Measurements from ENCODE around the gene SLC22A12. TPM values are rescaled to one million over a fixed set of nuclear protein-coding genes. Genes with fewer than 3 reads are reported as not detected.

SLC22A12 gene
- polyA plus RNA-seq, 1 donor from 2014 or later, result not detected

DNA sequence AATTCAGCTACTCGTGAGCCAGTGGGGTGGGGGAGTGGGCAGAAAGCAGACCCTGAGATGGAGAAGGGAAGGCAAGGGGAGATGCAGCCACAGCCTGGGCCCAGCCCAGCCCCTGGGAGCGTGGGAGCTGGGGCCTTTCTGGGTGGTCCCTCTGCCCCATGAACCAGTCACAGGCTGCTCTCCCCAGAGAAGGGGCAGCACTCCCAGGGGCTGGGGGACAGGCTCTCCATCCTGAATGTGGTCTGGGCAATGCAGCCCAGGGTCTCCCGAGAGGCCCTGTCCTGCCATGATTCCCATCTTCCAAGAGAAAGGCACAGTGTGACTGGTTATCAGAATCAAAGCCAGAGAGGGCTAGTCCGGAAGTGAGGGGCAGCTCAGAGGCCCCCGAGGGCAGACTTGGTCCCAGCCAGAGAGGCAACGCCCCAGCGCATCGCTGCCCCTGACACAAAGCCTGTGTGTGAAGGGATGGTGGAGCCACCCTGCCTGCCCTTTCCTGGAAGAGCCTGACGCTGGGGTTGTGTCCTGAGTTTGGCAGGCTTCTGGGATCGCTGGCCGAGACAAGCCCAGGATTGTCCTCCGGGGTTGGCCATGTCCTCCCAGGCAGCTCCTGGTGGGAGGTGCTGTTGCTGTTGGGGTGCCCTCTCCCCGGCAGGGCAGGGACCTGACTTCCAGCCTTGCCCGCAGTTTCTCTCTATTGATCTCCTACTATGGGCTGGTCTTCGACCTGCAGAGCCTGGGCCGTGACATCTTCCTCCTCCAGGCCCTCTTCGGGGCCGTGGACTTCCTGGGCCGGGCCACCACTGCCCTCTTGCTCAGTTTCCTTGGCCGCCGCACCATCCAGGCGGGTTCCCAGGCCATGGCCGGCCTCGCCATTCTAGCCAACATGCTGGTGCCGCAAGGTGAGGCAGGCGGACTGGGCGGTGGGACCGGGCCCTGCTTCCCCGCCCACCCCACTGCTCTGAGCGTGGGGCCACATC lies 23.8 kb upstream of the SLC22A12 start:
- peak overlapping the region; percentile 2 for H3K9ac ChIP-seq (ENCODE audit: low read length)
- no peaks in the 10 kb centered on the region for H3F3A ChIP-seq (ENCODE audit: insufficient read depth, low read length, poor library complexity, severe bottlenecking)
- H3K9me3 ChIP-seq (ENCODE audit: low read length), result no peaks in the 10 kb centered on the region
- H3K9me2 ChIP-seq (ENCODE audit: insufficient read depth, low read length), result no peaks in the 10 kb centered on the region
- H2AFZ ChIP-seq (ENCODE audit: low read depth, low read length), result no peak overlapping the region
- H3K27ac ChIP-seq (ENCODE audit: low read length), result no peak overlapping the region
- no peaks in the 10 kb centered on the region for H3K36me3 ChIP-seq (ENCODE audit: insufficient read depth, low read length)
- H4K20me1 ChIP-seq (ENCODE audit: insufficient read depth), result no peaks in the 10 kb centered on the region
- H3K4me2 ChIP-seq (ENCODE audit: low read length), result no peak overlapping the region
- no peak overlapping the region for H3K4me3 ChIP-seq (ENCODE audit: low read length)
- H3K79me2 ChIP-seq (replicated peaks; ENCODE audit: insufficient read depth, low read length), result no peaks in the 10 kb centered on the region
- no peaks in the 10 kb centered on the region for H3K27me3 ChIP-seq (ENCODE audit: insufficient read depth, low read depth, low read length)
- TF ChIP-seq SMC3 (conservative IDR thresholded peaks at IDR 0.05; ENCODE audit: poor library complexity) (no peak), MXI1 (conservative IDR thresholded peaks at IDR 0.05; ENCODE audit: poor library complexity, severe bottlenecking) (no peak), RAD21 (conservative IDR thresholded peaks at IDR 0.05) (no peak), EZH2 (IDR thresholded peaks at IDR 0.05; ENCODE audit: borderline replicate concordance, insufficient read depth, low read length, poor library complexity, severe bottlenecking) (no peak), POLR2AphosphoS5 (IDR thresholded peaks at IDR 0.05) (no peak), TAF1 (IDR thresholded peaks at IDR 0.05; ENCODE audit: low read depth) (no peak), EP300 (conservative IDR thresholded peaks at IDR 0.05; ENCODE audit: poor library complexity, severe bottlenecking) (no peak)
- TF ChIP-seq, protein P1, sequence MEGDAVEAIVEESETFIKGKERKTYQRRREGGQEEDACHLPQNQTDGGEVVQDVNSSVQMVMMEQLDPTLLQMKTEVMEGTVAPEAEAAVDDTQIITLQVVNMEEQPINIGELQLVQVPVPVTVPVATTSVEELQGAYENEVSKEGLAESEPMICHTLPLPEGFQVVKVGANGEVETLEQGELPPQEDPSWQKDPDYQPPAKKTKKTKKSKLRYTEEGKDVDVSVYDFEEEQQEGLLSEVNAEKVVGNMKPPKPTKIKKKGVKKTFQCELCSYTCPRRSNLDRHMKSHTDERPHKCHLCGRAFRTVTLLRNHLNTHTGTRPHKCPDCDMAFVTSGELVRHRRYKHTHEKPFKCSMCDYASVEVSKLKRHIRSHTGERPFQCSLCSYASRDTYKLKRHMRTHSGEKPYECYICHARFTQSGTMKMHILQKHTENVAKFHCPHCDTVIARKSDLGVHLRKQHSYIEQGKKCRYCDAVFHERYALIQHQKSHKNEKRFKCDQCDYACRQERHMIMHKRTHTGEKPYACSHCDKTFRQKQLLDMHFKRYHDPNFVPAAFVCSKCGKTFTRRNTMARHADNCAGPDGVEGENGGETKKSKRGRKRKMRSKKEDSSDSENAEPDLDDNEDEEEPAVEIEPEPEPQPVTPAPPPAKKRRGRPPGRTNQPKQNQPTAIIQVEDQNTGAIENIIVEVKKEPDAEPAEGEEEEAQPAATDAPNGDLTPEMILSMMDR (IDR thresholded peaks at IDR 0.05; ENCODE audit: poor library complexity, severe bottlenecking), result no peak
- TF ChIP-seq, protein P2, sequence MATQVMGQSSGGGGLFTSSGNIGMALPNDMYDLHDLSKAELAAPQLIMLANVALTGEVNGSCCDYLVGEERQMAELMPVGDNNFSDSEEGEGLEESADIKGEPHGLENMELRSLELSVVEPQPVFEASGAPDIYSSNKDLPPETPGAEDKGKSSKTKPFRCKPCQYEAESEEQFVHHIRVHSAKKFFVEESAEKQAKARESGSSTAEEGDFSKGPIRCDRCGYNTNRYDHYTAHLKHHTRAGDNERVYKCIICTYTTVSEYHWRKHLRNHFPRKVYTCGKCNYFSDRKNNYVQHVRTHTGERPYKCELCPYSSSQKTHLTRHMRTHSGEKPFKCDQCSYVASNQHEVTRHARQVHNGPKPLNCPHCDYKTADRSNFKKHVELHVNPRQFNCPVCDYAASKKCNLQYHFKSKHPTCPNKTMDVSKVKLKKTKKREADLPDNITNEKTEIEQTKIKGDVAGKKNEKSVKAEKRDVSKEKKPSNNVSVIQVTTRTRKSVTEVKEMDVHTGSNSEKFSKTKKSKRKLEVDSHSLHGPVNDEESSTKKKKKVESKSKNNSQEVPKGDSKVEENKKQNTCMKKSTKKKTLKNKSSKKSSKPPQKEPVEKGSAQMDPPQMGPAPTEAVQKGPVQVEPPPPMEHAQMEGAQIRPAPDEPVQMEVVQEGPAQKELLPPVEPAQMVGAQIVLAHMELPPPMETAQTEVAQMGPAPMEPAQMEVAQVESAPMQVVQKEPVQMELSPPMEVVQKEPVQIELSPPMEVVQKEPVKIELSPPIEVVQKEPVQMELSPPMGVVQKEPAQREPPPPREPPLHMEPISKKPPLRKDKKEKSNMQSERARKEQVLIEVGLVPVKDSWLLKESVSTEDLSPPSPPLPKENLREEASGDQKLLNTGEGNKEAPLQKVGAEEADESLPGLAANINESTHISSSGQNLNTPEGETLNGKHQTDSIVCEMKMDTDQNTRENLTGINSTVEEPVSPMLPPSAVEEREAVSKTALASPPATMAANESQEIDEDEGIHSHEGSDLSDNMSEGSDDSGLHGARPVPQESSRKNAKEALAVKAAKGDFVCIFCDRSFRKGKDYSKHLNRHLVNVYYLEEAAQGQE (IDR thresholded peaks at IDR 0.05; ENCODE audit: borderline replicate concordance), result no peak

DNA sequence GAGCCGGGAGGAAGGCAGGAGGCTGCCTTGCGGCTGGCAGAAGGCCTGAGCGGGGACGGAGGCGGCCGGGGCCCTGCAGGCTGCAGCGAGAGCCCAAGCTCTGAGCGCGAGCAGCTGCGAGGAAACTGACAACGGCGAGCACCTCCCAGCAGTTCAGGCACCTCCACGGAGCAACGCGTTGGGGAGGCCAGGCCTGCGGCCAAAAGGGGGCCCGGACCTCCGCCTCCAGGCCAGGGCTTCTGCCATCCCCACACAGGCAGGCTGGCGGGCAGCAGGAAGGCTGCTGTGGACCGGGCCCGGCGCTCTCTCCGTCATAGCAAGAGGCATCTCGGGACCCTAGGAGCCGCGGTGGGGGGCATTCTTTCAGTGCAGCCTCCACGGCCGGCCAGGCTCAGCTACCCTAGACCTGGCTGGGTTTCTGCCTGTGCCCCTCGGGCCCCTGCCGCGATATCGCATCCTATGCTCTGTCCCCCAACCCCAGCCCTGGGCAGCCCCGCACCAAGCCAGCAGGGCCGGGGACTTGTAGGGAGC lies 22.9 kb upstream of the SLC22A12 start:
- H3K27ac ChIP-seq (ENCODE audit: low read length), result no peak overlapping the region
- no peaks in the 10 kb centered on the region for H3K79me2 ChIP-seq (replicated peaks; ENCODE audit: insufficient read depth, low read length)
- no peaks in the 10 kb centered on the region for H3K27me3 ChIP-seq (ENCODE audit: insufficient read depth, low read depth, low read length)

More for the DNA sequence above, 22.9 kb upstream of the SLC22A12 start:
- Histone ChIP-seq H3K9ac (ENCODE audit: low read length) (no peak overlapping the region), H3K9me2 (ENCODE audit: insufficient read depth, low read length) (no peaks in the 10 kb centered on the region), H3K36me3 (ENCODE audit: insufficient read depth, low read length) (no peaks in the 10 kb centered on the region), H4K20me1 (ENCODE audit: insufficient read depth) (no peaks in the 10 kb centered on the region), H3K9me3 (ENCODE audit: low read length) (no peaks in the 10 kb centered on the region), H2AFZ (ENCODE audit: low read depth, low read length) (no peak overlapping the region), H3K4me3 (ENCODE audit: low read length) (no peak overlapping the region), H3F3A (ENCODE audit: insufficient read depth, low read length, poor library complexity, severe bottlenecking) (no peaks in the 10 kb centered on the region), H3K4me2 (ENCODE audit: low read length) (no peak overlapping the region)
- TF ChIP-seq, protein P2 (IDR thresholded peaks at IDR 0.05; ENCODE audit: borderline replicate concordance), result no peak
- TF ChIP-seq SMC3 (conservative IDR thresholded peaks at IDR 0.05; ENCODE audit: poor library complexity) (no peak), MXI1 (conservative IDR thresholded peaks at IDR 0.05; ENCODE audit: poor library complexity, severe bottlenecking) (no peak), POLR2AphosphoS5 (IDR thresholded peaks at IDR 0.05) (no peak), RAD21 (conservative IDR thresholded peaks at IDR 0.05) (no peak), EZH2 (IDR thresholded peaks at IDR 0.05; ENCODE audit: borderline replicate concordance, insufficient read depth, low read length, poor library complexity, severe bottlenecking) (no peak), TAF1 (IDR thresholded peaks at IDR 0.05; ENCODE audit: low read depth) (no peak), EP300 (conservative IDR thresholded peaks at IDR 0.05; ENCODE audit: poor library complexity, severe bottlenecking) (no peak)
- TF ChIP-seq, protein P1 (IDR thresholded peaks at IDR 0.05; ENCODE audit: poor library complexity, severe bottlenecking), result no peak
